NCI-H146 (cell line): ENCODE results near the gene NID2.
A peak's percentile ranks its signal among the peaks of the same experiment; 100 is the strongest.

Experiments
- DNase-seq: peaks from one replicate; lab custom pipeline; 2025; lab: John Stamatoyannopoulos, UW

Gene NID2

GRCh38 chr14:52068615-52069306 lies at the start of gene NID2:
TSS of gene NID2 (minus strand) at chr14:52069059. CDS start at chr14:52068994, 65 bp downstream.
- no peak for DNase-seq

GRCh38 chr14:52117111-52117832 lies 48.4 kb upstream of the NID2 start:
- no peak for DNase-seq

- DNase-seq = no peak
Measured at GRCh38 chr14:52115286-52115685, 46.4 kb upstream of the NID2 start.

- DNase-seq = no peak
Measured at GRCh38 chr14:52112336-52113018, 43.6 kb upstream of the NID2 start.

GRCh38 chr14:52111583-52111982 lies 42.7 kb upstream of the NID2 start:
- DNase-seq = no peak

- DNase-seq = no peak
Measured at GRCh38 chr14:52110441-52111086, 41.7 kb upstream of the NID2 start.

- no peak for DNase-seq
Measured at GRCh38 chr14:52108823-52109222, 40.0 kb upstream of the NID2 start.

GRCh38 chr14:52106840-52107239 lies 38.0 kb upstream of the NID2 start:
- DNase-seq = no peak

GRCh38 chr14:52103416-52103815 lies 34.6 kb upstream of the NID2 start:
- DNase-seq = peak; percentile 72

- DNase-seq = no peak
Measured at GRCh38 chr14:52095794-52096193, 26.9 kb upstream of the NID2 start.

- DNase-seq = no peak
Measured at GRCh38 chr14:52095336-52095735, 26.5 kb upstream of the NID2 start.

- no peak for DNase-seq
Measured at GRCh38 chr14:52094546-52095271, 25.9 kb upstream of the NID2 start.

GRCh38 chr14:52091928-52092327 lies 23.1 kb upstream of the NID2 start:
- no peak for DNase-seq

- no peak for DNase-seq
Measured at GRCh38 chr14:52090936-52091335, 22.1 kb upstream of the NID2 start.

GRCh38 chr14:52089218-52089617 lies 20.4 kb upstream of the NID2 start:
- DNase-seq = no peak

GRCh38 chr14:52086711-52087110 lies 17.9 kb upstream of the NID2 start:
- no peak for DNase-seq

GRCh38 chr14:52082903-52083302 lies 14.0 kb upstream of the NID2 start:
- DNase-seq = no peak

GRCh38 chr14:52081964-52082363 lies 13.1 kb upstream of the NID2 start:
- DNase-seq = no peak

- no peak for DNase-seq
Measured at GRCh38 chr14:52080808-52081755, 12.2 kb upstream of the NID2 start.

- no peak for DNase-seq
Measured at GRCh38 chr14:52080158-52080800, 11.4 kb upstream of the NID2 start.
